Left cardiac atrium (tissue), 4 donors: ENCODE data around the gene CDK7. TPM values are rescaled to one million over a fixed set of nuclear protein-coding genes. Genes with fewer than 3 reads are reported as not detected.

Experiments used
- ATAC-seq, 2 donors: fragments of 200-7000 bp; cut with Tn5 transposase; one replicate each; pipeline ENCODE4 v1.9.1; 2020; ENCODE audit warnings: mild to moderate bottlenecking in 2 of 2, moderate library complexity in 2 of 2
- DNase-seq: peaks from one replicate; pipeline ENCODE4 v3.0.0-alpha.2; 2020
- intact Hi-C, 2 donors: fragments of 100-400 bp; cut with DNase I; formaldehyde crosslinking; loops; one replicate each; pipeline versions ENCODE4 v1.14.1 to v1.15.1; 2022 to 2023
- total RNA-seq, 2 donors: library from RNA; stranded (reverse); fragmentation: NEBNext Ultra II Directional; extraction: Animal tissue kit (Norgen Biotek cat#: 25700); gene quantifications; one replicate each; pipeline ENCODE4 v1.2.1, GENCODE V29; 2021
- donor health status: DM: no; HTN: yes; CAD: no.
- donor health status: DM: no; HTN: yes; CAD: no; lungs with severe emphysema.
- donor health status: DM: yes; HTN: yes; CAD: no.
- donor health status: Dilated cardiomyopathy.

The CDK7 gene
- total RNA-seq, 2 donors from 2014 or later: 11.1 to 14.4 TPM

GRCh38 chr5:69276422-69277174, 41.9 kb downstream of the CDK7 start:
- ATAC-seq (no peak), DNase-seq (no peak)
- intact Hi-C loops: no loop called here

GRCh38 chr5:69279517-69279916, 44.8 kb downstream of the CDK7 start:
- no peak for DNase-seq
- ATAC-seq: peak in 1 of 2 donors; percentile 68
- intact Hi-C loops: no loop called here

- intact Hi-C loops: no loop called here
- DNase-seq (no peak), ATAC-seq (no peak)
Observed at GRCh38 chr5:69281114-69281513, 46.4 kb downstream of the CDK7 start.

- DNase-seq: no peak
- intact Hi-C loops: no loop called here
- ATAC-seq: no peak
Observed at GRCh38 chr5:69284203-69284602, 49.5 kb downstream of the CDK7 start.

- no peak for DNase-seq
- no peak for ATAC-seq
- intact Hi-C loops: no loop called here
Observed at GRCh38 chr5:69285448-69286116, 50.9 kb downstream of the CDK7 start.

GRCh38 chr5:69288069-69288468, 53.4 kb downstream of the CDK7 start:
- no peak for DNase-seq

GRCh38 chr5:69288688-69289087, 54.0 kb downstream of the CDK7 start:
- DNase-seq: no peak
- ATAC-seq: no peak
- intact Hi-C loops: no loop called here

More at GRCh38 chr5:69288069-69288468, 53.4 kb downstream of the CDK7 start:
- ATAC-seq: no peak
- intact Hi-C loops: no loop called here

- no peak for ATAC-seq
- intact Hi-C loops: no loop called here
- DNase-seq: no peak
Observed at GRCh38 chr5:69292306-69292705, 57.6 kb downstream of the CDK7 start.

GRCh38 chr5:69293882-69294281, 59.2 kb downstream of the CDK7 start:
- ATAC-seq (no peak), DNase-seq (no peak)
- intact Hi-C loops: no loop called here

- DNase-seq (no peak), ATAC-seq (no peak)
- intact Hi-C loops: no loop called here
Observed at GRCh38 chr5:69295088-69295754, 60.5 kb downstream of the CDK7 start.

- DNase-seq: no peak
- ATAC-seq: no peak
- intact Hi-C loops: loop anchor here in 1 of 2 donors (10.0 kb wide), 2 partner anchors 55 to 285 kb away; no protein-coding TSS in a partner anchor
Observed at GRCh38 chr5:69299625-69300024, 64.9 kb downstream of the CDK7 start.

GRCh38 chr5:69300537-69301203, 66.0 kb downstream of the CDK7 start:
- ATAC-seq: no peak
- intact Hi-C loops: loop anchor here in 1 of 2 donors (10.0 kb wide), 2 partner anchors 56 to 286 kb away; no protein-coding TSS in a partner anchor
- DNase-seq: no peak

GRCh38 chr5:69305512-69305911, 70.8 kb downstream of the CDK7 start:
- ATAC-seq (no peak), DNase-seq (no peak)
- intact Hi-C loops: loop anchor here in 1 of 2 donors (10.0 kb wide), 2 partner anchors 61 to 291 kb away; no protein-coding TSS in a partner anchor

- intact Hi-C loops: loop anchor here in 1 of 2 donors (10.0 kb wide), 2 partner anchors 63 to 293 kb away; no protein-coding TSS in a partner anchor
- DNase-seq (no peak), ATAC-seq (no peak)
Observed at GRCh38 chr5:69308046-69308553, 73.4 kb downstream of the CDK7 start.

- DNase-seq (no peak), ATAC-seq (no peak)
- intact Hi-C loops: loop anchor here in 1 of 2 donors (10.0 kb wide), 2 partner anchors 65 to 295 kb away; no protein-coding TSS in a partner anchor
Observed at GRCh38 chr5:69309380-69309779, 74.7 kb downstream of the CDK7 start.

- no peak for DNase-seq
- no peak for ATAC-seq
- intact Hi-C loops: no loop called here
Observed at GRCh38 chr5:69312459-69313160, 77.9 kb downstream of the CDK7 start.

- intact Hi-C loops: no loop called here
- ATAC-seq (no peak), DNase-seq (no peak)
Observed at GRCh38 chr5:69313428-69313827, 78.7 kb downstream of the CDK7 start.

- no peak for DNase-seq
- no peak for ATAC-seq
- intact Hi-C loops: no loop called here
Observed at GRCh38 chr5:69315972-69316371, 81.3 kb downstream of the CDK7 start.

- DNase-seq: no peak
- intact Hi-C loops: no loop called here
- no peak for ATAC-seq
Observed at GRCh38 chr5:69317391-69317790, 82.7 kb downstream of the CDK7 start.
